Measurements from ENCODE around the gene CASQ2.

Gene CASQ2

GRCh38 chr1:115768549-115768948, at the start of gene CASQ2:
Gene CASQ2 (minus strand): TSS chr1:115768714. CDS start chr1:115768541, 173 bp downstream.
- DNase-seq: no peak

GRCh38 chr1:115815694-115816093, 47.2 kb upstream of the CASQ2 start:
- no peak for DNase-seq

GRCh38 chr1:115814685-115815398, 46.3 kb upstream of the CASQ2 start:
- no peak for DNase-seq

- DNase-seq: no peak
Observed at GRCh38 chr1:115813727-115814126, 45.2 kb upstream of the CASQ2 start.

- peak in 1 of 2 experiments; percentile 66 for DNase-seq
Observed at GRCh38 chr1:115811140-115811828, 42.8 kb upstream of the CASQ2 start.

GRCh38 chr1:115810609-115811008, 42.1 kb upstream of the CASQ2 start:
- DNase-seq: peak; percentile 73 to 87

GRCh38 chr1:115809847-115810246, 41.3 kb upstream of the CASQ2 start:
- DNase-seq: no peak

- no peak for DNase-seq
Observed at GRCh38 chr1:115809076-115809475, 40.6 kb upstream of the CASQ2 start.

GRCh38 chr1:115807723-115808122, 39.2 kb upstream of the CASQ2 start:
- DNase-seq: peak; percentile 65 to 76

- no peak for DNase-seq
Observed at GRCh38 chr1:115805597-115805996, 37.1 kb upstream of the CASQ2 start.

GRCh38 chr1:115802416-115802815, 33.9 kb upstream of the CASQ2 start:
- DNase-seq: no peak

GRCh38 chr1:115797486-115797885, 29.0 kb upstream of the CASQ2 start:
- peak; percentile 21 to 73 for DNase-seq

GRCh38 chr1:115796897-115797296, 28.4 kb upstream of the CASQ2 start:
- peak; percentile 67 to 90 for DNase-seq

GRCh38 chr1:115796036-115796435, 27.5 kb upstream of the CASQ2 start:
- DNase-seq: no peak

GRCh38 chr1:115794976-115795639, 26.6 kb upstream of the CASQ2 start:
- DNase-seq: peak; percentile 21 to 66

GRCh38 chr1:115793162-115793561, 24.6 kb upstream of the CASQ2 start:
- DNase-seq: no peak

- DNase-seq: no peak
Observed at GRCh38 chr1:115791816-115792215, 23.3 kb upstream of the CASQ2 start.

GRCh38 chr1:115790846-115791245, 22.3 kb upstream of the CASQ2 start:
- DNase-seq: no peak

GRCh38 chr1:115790356-115790755, 21.8 kb upstream of the CASQ2 start:
- no peak for DNase-seq

- no peak for DNase-seq
Observed at GRCh38 chr1:115783311-115783710, 14.8 kb upstream of the CASQ2 start.

GRCh38 chr1:115782571-115783281, 14.2 kb upstream of the CASQ2 start:
- no peak for DNase-seq

- no peak for DNase-seq
Observed at GRCh38 chr1:115781851-115782250, 13.3 kb upstream of the CASQ2 start.

GRCh38 chr1:115781343-115781742, 12.8 kb upstream of the CASQ2 start:
- DNase-seq: no peak
